ENCODE data around the gene ITGAX.

The ITGAX gene

DNA sequence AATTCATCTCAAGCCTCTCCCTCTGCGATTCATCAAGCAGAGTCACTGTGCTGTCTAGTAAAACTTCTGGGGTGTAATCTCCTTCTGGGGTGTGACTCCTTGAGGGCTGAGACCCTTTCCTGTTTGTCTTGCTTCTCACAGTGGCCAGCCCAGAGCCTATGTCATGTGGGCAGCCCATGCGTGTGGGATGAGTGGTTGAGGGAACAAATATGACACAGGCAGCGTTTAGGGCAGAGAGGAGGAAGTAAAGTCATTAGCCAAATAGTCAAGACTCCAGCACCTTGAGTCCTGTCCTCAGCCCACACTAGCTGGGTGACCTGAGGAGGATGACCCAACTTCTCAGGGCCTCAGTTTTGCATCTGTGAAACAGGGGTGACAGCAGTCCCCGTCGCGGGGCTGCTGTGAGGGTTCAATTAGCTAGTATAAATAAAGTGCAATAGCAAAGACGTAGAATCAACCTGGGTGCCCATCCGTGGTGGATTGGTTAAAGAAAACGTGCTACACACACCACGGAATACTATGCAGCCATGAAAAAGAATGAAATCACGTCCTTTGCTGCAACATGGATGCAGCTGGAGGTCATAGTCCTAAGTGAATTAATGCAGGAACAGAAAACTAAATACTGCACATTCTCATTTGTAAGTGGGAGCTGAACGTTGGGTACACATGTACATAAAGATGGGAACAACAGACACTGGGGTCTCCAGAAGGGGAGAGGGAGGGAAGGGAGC lies 4.5 kb upstream of the ITGAX start:
- H3K79me2 ChIP-seq (ENCODE audit: insufficient read depth, low read length) = no peaks in the 10 kb centered on the region
- H3K9me3 ChIP-seq (ENCODE audit: insufficient read depth, low read length) = no peaks in the 10 kb centered on the region
- no peaks in the 10 kb centered on the region for H4K20me1 ChIP-seq (ENCODE audit: low read depth, low read length)
- no peaks in the 10 kb centered on the region for H3K27me3 ChIP-seq (ENCODE audit: low read length)
- H3K27ac ChIP-seq (ENCODE audit: low read depth, low read length) = no peak overlapping the region
- H3K4me3 ChIP-seq (ENCODE audit: insufficient read depth, low read length, poor library complexity, severe bottlenecking) = no peak overlapping the region
- H3K4me2 ChIP-seq (ENCODE audit: low read depth, low read length, poor library complexity, severe bottlenecking) = no peak overlapping the region
- H3K36me3 ChIP-seq (ENCODE audit: low read length) = no peaks in the 10 kb centered on the region
- H3K9ac ChIP-seq (ENCODE audit: low read length) = no peak overlapping the region
- H3F3A ChIP-seq (ENCODE audit: insufficient read depth) = no peaks in the 10 kb centered on the region
- no peaks in the 10 kb centered on the region for H3K9me2 ChIP-seq (replicated peaks; ENCODE audit: insufficient read depth, low read length)
- no peak for TF ChIP-seq EZH2phosphoT487 (conservative IDR thresholded peaks at IDR 0.05; ENCODE audit: low read length)
- no peak overlapping the region for H2AFZ ChIP-seq (ENCODE audit: low read depth, low read length, severe bottlenecking)

DNA sequence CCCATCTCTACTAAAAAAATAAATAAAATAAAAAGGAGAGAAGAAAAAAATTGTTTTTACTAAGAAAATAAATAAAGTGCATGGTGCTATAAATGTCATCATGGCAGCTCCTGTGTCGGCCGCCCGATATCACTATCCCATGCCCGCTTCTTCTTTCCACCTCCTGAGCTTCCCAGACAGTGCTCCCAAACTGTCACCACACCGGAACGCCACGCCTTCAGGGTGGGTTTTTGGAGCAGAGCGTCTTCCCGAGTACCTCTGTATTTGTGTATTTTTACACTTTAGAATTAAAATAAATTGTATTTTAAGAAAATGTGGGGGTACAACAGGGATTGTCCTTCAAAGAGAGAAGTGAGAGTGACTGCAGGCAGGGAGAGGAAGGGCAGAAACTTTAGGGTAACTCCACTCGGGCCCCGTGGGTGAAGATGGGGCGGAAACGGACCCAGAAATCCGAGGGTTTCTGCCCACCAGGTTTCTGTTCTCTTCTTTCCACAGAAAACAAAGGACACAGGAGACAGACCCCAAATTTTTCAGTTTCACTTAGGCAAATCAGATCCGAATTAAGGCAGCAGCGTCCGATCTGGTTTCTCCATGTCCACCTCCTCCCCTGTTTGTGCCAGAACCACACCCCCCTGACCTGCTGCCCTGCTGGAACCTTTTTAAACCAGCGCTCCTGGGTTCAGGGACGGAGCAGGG lies 3.6 kb upstream of the ITGAX start:
- H3F3A ChIP-seq (ENCODE audit: insufficient read depth) = no peaks in the 10 kb centered on the region
- no peaks in the 10 kb centered on the region for H3K27me3 ChIP-seq (ENCODE audit: low read length)
- no peak overlapping the region for H2AFZ ChIP-seq (ENCODE audit: low read depth, low read length, severe bottlenecking)
- no peak overlapping the region for H3K4me3 ChIP-seq (ENCODE audit: insufficient read depth, low read length, poor library complexity, severe bottlenecking)
- no peaks in the 10 kb centered on the region for H3K79me2 ChIP-seq (ENCODE audit: insufficient read depth, low read length)
- no peak overlapping the region for H3K27ac ChIP-seq (ENCODE audit: low read depth, low read length)
- no peak overlapping the region for H3K4me2 ChIP-seq (ENCODE audit: low read depth, low read length, poor library complexity, severe bottlenecking)
- TF ChIP-seq, protein P1, sequence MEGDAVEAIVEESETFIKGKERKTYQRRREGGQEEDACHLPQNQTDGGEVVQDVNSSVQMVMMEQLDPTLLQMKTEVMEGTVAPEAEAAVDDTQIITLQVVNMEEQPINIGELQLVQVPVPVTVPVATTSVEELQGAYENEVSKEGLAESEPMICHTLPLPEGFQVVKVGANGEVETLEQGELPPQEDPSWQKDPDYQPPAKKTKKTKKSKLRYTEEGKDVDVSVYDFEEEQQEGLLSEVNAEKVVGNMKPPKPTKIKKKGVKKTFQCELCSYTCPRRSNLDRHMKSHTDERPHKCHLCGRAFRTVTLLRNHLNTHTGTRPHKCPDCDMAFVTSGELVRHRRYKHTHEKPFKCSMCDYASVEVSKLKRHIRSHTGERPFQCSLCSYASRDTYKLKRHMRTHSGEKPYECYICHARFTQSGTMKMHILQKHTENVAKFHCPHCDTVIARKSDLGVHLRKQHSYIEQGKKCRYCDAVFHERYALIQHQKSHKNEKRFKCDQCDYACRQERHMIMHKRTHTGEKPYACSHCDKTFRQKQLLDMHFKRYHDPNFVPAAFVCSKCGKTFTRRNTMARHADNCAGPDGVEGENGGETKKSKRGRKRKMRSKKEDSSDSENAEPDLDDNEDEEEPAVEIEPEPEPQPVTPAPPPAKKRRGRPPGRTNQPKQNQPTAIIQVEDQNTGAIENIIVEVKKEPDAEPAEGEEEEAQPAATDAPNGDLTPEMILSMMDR (IDR thresholded peaks at IDR 0.05; ENCODE audit: insufficient read depth, low read length, poor library complexity, severe bottlenecking) = no peak
- no peak for TF ChIP-seq EZH2phosphoT487 (conservative IDR thresholded peaks at IDR 0.05; ENCODE audit: low read length)
- H3K9ac ChIP-seq (ENCODE audit: low read length) = no peak overlapping the region
- H3K9me2 ChIP-seq (replicated peaks; ENCODE audit: insufficient read depth, low read length) = no peaks in the 10 kb centered on the region
- no peaks in the 10 kb centered on the region for H3K36me3 ChIP-seq (ENCODE audit: low read length)
- no peaks in the 10 kb centered on the region for H4K20me1 ChIP-seq (ENCODE audit: low read depth, low read length)
- no peaks in the 10 kb centered on the region for H3K9me3 ChIP-seq (ENCODE audit: insufficient read depth, low read length)

DNA sequence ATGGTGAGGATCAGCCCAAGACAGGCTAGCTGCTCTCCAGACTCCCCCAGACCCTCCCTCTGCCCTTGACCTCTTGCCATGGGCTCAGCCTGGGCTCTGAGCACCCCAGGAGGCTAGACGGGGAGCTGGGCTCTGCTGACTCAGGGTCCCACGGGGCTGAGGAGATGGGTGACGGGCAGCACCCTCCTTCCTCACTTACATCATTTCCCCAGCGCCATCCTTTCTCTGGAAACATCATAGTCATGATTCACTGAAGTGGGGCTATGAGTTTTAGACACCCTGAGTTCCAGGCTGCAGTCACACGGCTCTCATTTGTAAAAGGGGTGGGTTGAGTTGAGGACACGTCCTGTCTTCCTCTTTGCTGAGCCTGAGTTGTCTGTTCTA lies 3.0 kb upstream of the ITGAX start:
- no peaks in the 10 kb centered on the region for H3K9me2 ChIP-seq (replicated peaks; ENCODE audit: insufficient read depth, low read length)

More for the DNA sequence above, 3.0 kb upstream of the ITGAX start:
- H3F3A ChIP-seq (ENCODE audit: insufficient read depth) = no peaks in the 10 kb centered on the region
- H3K27ac ChIP-seq (ENCODE audit: low read depth, low read length) = no peak overlapping the region
- no peaks in the 10 kb centered on the region for H4K20me1 ChIP-seq (ENCODE audit: low read depth, low read length)
- H3K36me3 ChIP-seq (ENCODE audit: low read length) = no peaks in the 10 kb centered on the region
- no peaks in the 10 kb centered on the region for H3K27me3 ChIP-seq (ENCODE audit: low read length)
- no peak overlapping the region for H2AFZ ChIP-seq (ENCODE audit: low read depth, low read length, severe bottlenecking)
- no peak overlapping the region for H3K4me2 ChIP-seq (ENCODE audit: low read depth, low read length, poor library complexity, severe bottlenecking)
- H3K9ac ChIP-seq (ENCODE audit: low read length) = no peak overlapping the region
- no peaks in the 10 kb centered on the region for H3K79me2 ChIP-seq (ENCODE audit: insufficient read depth, low read length)
- H3K9me3 ChIP-seq (ENCODE audit: insufficient read depth, low read length) = no peaks in the 10 kb centered on the region
- no peak overlapping the region for H3K4me3 ChIP-seq (ENCODE audit: insufficient read depth, low read length, poor library complexity, severe bottlenecking)
- TF ChIP-seq, protein P1 (IDR thresholded peaks at IDR 0.05; ENCODE audit: insufficient read depth, low read length, poor library complexity, severe bottlenecking) = no peak
- no peak for TF ChIP-seq EZH2phosphoT487 (conservative IDR thresholded peaks at IDR 0.05; ENCODE audit: low read length)
